ENCODE results near the gene HELQ. TPM values are rescaled to one million over a fixed set of nuclear protein-coding genes. Genes with fewer than 3 reads are reported as not detected.
A peak's percentile ranks its signal among the peaks of the same experiment; 100 is the strongest.
"Not testable (repeated sequence)": the region's sequence is repeated elsewhere in the genome, so short reads cannot be mapped to it uniquely, and the experiment has no call there.

Gene HELQ
- 4.4 and 6.7 TPM in 2 replicates for total RNA-seq (2014; rRNA removed; shearing (Covaris generic); ENCODE audit: low replicate concordance)

GRCh38 chr4:83455281-83456183, at the start of gene HELQ, which contains the start of gene MRPS18C:
Gene HELQ, minus strand, starts transcription at chr4:83455823. Its CDS starts 130 bp downstream, at chr4:83455693.
Gene MRPS18C, plus strand, starts transcription at chr4:83456058. Its CDS starts 20 bp downstream, at chr4:83456078.
- H3K36me3 ChIP-seq = peaks cover 9% of the 10 kb centered on the region
- DNase-seq = peak; percentile 93

GRCh38 chr4:83504996-83505395, 49.4 kb upstream of the HELQ start:
- Histone ChIP-seq H3K36me3 (no peaks in the 10 kb centered on the region), H3K27me3 (no peaks in the 10 kb centered on the region), H3K4me3 (no peak overlapping the region), H3K9me3 (no peaks in the 10 kb centered on the region)
- DNase-seq = no peak

More at GRCh38 chr4:83455281-83456183, at the start of gene HELQ, which contains the start of gene MRPS18C:
- Histone ChIP-seq H3K9me3 (no peaks in the 10 kb centered on the region), H3K4me3 (peak within 1 kb of the TSS; percentile 91), H3K27me3 (no peaks in the 10 kb centered on the region)

GRCh38 chr4:83504503-83504902, 48.9 kb upstream of the HELQ start:
- no peaks in the 10 kb centered on the region for H3K36me3 ChIP-seq
- H3K27me3 ChIP-seq = no peaks in the 10 kb centered on the region
- no peak for DNase-seq
- no peak overlapping the region for H3K4me3 ChIP-seq
- H3K9me3 ChIP-seq = no peaks in the 10 kb centered on the region

- H3K27me3 ChIP-seq = no peaks in the 10 kb centered on the region
- no peak overlapping the region for H3K4me3 ChIP-seq
- H3K9me3 ChIP-seq = no peaks in the 10 kb centered on the region
- no peak for DNase-seq
- H3K36me3 ChIP-seq = no peaks in the 10 kb centered on the region
Observed at GRCh38 chr4:83503974-83504373, 48.4 kb upstream of the HELQ start.

- not testable (repeated sequence) for H3K9me3 ChIP-seq, H3K4me3 ChIP-seq, DNase-seq, H3K27me3 ChIP-seq, H3K36me3 ChIP-seq
Observed at GRCh38 chr4:83501671-83502070, 46.0 kb upstream of the HELQ start.

GRCh38 chr4:83498187-83498586, 42.6 kb upstream of the HELQ start:
- Histone ChIP-seq H3K36me3 (no peaks in the 10 kb centered on the region), H3K9me3 (no peaks in the 10 kb centered on the region), H3K4me3 (no peak overlapping the region), H3K27me3 (no peaks in the 10 kb centered on the region)
- no peak for DNase-seq

- not testable (repeated sequence) for H3K9me3 ChIP-seq, H3K4me3 ChIP-seq, H3K36me3 ChIP-seq, H3K27me3 ChIP-seq, DNase-seq
Observed at GRCh38 chr4:83496085-83496917, 40.7 kb upstream of the HELQ start.

- DNase-seq = no peak
- H3K27me3 ChIP-seq = no peaks in the 10 kb centered on the region
- H3K36me3 ChIP-seq = no peaks in the 10 kb centered on the region
- H3K9me3 ChIP-seq = no peaks in the 10 kb centered on the region
- H3K4me3 ChIP-seq = no peak overlapping the region
Observed at GRCh38 chr4:83490876-83491450, 35.3 kb upstream of the HELQ start.

GRCh38 chr4:83489711-83490326, 34.2 kb upstream of the HELQ start:
- Histone ChIP-seq H3K27me3 (no peaks in the 10 kb centered on the region), H3K4me3 (no peak overlapping the region), H3K36me3 (no peaks in the 10 kb centered on the region), H3K9me3 (no peaks in the 10 kb centered on the region)
- no peak for DNase-seq

GRCh38 chr4:83486457-83487129, 31.0 kb upstream of the HELQ start:
- no peaks in the 10 kb centered on the region for H3K27me3 ChIP-seq
- no peak overlapping the region for H3K4me3 ChIP-seq
- DNase-seq = no peak
- H3K9me3 ChIP-seq = no peaks in the 10 kb centered on the region
- H3K36me3 ChIP-seq = no peaks in the 10 kb centered on the region

- Histone ChIP-seq H3K27me3 (no peaks in the 10 kb centered on the region), H3K36me3 (no peaks in the 10 kb centered on the region), H3K4me3 (peak within 1 kb of the TSS; percentile 60), H3K9me3 (no peaks in the 10 kb centered on the region)
- peak; percentile 87 for DNase-seq
Observed at GRCh38 chr4:83484500-83485461, 29.2 kb upstream of the HELQ start, which contains the start of gene ABRAXAS1. Gene ABRAXAS1, minus strand, starts transcription at chr4:83485100. Its CDS starts 28 bp downstream, at chr4:83485072.

- H3K27me3 ChIP-seq = no peaks in the 10 kb centered on the region
- no peaks in the 10 kb centered on the region for H3K36me3 ChIP-seq
- H3K4me3 ChIP-seq = no peak overlapping the region
- H3K9me3 ChIP-seq = no peaks in the 10 kb centered on the region
- no peak for DNase-seq
Observed at GRCh38 chr4:83473966-83474365, 18.3 kb upstream of the HELQ start.

- Histone ChIP-seq H3K9me3 (no peaks in the 10 kb centered on the region), H3K4me3 (no peak overlapping the region), H3K36me3 (no peaks in the 10 kb centered on the region), H3K27me3 (no peaks in the 10 kb centered on the region)
- DNase-seq = no peak
Observed at GRCh38 chr4:83473423-83473822, 17.8 kb upstream of the HELQ start.

- no peak for DNase-seq
- peaks cover 15% of the 10 kb centered on the region for H3K36me3 ChIP-seq
- H3K4me3 ChIP-seq = peak overlapping the region; percentile 91
- no peaks in the 10 kb centered on the region for H3K9me3 ChIP-seq
- H3K27me3 ChIP-seq = no peaks in the 10 kb centered on the region
Observed at GRCh38 chr4:83456184-83456501, 520 bp upstream of the HELQ start.

- H3K9me3 ChIP-seq = no peaks in the 10 kb centered on the region
- H3K36me3 ChIP-seq = peaks cover 4% of the 10 kb centered on the region
- H3K27me3 ChIP-seq = no peaks in the 10 kb centered on the region
- no peak for DNase-seq
- H3K4me3 ChIP-seq = peak overlapping the region; percentile 91
Observed at GRCh38 chr4:83454686-83455085, 937 bp downstream of the HELQ start.

Data from MG63 (cell line).